NB4 (cell line): ENCODE results near the gene HCCS.

ENCODE experiments used
- POLR2A ChIP-seq: IDR thresholded peaks from 2 replicates; pipeline ENCODE4 v1.6.1; 2011; ENCODE audit warnings: mild to moderate bottlenecking; ENCODE audit not compliant: insufficient read length; ENCODE audit errors: extremely low read depth
- TF ChIP-seq, protein P1 (sequence below): IDR thresholded peaks from one replicate; pipeline ENCODE4 v1.5.1; 2012; ENCODE audit warnings: low read depth, low read length
- TF ChIP-seq, protein P2 (sequence below): IDR thresholded peaks from 2 replicates; pipeline ENCODE4 v1.6.1; 2011; ENCODE audit warnings: low read depth, low read length

DNA sequence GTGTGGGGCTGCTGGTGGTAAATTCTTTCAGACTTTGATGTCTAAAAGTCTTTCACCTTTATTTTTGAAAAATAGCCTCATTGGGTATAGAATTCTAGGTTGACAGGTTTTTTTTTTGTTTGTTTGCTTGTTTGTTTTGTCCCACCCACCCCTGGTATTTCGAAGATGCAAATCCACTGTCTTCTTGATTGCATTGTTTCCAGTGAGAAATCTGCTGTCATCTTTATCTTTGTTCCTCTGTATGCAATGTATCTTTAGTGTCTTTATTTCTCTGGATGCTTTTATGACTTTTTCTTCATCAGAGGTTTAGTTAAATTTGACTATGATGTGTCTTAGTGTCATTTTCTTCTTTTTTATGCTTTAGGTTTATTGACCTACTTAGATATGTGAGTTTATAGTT is 21.3 kb upstream of the HCCS start:
- TF ChIP-seq, protein P1, sequence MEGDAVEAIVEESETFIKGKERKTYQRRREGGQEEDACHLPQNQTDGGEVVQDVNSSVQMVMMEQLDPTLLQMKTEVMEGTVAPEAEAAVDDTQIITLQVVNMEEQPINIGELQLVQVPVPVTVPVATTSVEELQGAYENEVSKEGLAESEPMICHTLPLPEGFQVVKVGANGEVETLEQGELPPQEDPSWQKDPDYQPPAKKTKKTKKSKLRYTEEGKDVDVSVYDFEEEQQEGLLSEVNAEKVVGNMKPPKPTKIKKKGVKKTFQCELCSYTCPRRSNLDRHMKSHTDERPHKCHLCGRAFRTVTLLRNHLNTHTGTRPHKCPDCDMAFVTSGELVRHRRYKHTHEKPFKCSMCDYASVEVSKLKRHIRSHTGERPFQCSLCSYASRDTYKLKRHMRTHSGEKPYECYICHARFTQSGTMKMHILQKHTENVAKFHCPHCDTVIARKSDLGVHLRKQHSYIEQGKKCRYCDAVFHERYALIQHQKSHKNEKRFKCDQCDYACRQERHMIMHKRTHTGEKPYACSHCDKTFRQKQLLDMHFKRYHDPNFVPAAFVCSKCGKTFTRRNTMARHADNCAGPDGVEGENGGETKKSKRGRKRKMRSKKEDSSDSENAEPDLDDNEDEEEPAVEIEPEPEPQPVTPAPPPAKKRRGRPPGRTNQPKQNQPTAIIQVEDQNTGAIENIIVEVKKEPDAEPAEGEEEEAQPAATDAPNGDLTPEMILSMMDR = no peak
- TF ChIP-seq, protein P2, sequence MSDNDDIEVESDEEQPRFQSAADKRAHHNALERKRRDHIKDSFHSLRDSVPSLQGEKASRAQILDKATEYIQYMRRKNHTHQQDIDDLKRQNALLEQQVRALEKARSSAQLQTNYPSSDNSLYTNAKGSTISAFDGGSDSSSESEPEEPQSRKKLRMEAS = no peak
- no peak for TF ChIP-seq POLR2A
